NOMO-1 treated with DMSO at 0.1 percent for 48 hours (cell line): ENCODE data around the gene EPB42.
"Not testable (repeated sequence)": the region's sequence is repeated elsewhere in the genome, so short reads cannot be mapped to it uniquely, and the experiment has no call there.

Experiments
- DNase-seq: peaks from one replicate; lab custom pipeline; 2025; ENCODE audit not compliant: unreplicated experiment; lab: John Stamatoyannopoulos, UW

The EPB42 gene

DNA sequence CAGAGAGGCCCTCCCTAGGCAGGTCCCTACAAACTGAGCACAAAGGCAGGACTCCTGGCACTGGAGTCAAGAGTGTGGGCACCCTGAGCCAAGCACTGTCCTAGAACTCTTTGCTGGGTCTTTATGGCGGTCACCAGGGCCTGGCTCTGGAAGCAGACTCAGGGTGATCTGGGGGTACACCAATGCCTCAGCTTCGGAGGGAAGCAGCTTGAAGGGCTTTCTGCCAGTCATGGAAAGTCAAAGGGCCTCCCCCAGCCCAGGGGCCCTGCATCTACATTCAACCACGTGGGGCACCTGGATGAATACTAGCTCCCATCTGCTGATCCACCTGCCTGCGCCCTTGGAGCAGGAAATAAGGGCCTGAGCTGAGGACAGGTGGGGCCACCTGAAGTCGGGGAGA is 7.4 kb downstream of the EPB42 start:
- DNase-seq, result no peak

- no peak for DNase-seq
These were observed 7.9 kb downstream of the EPB42 start for GRCh38 chr15:43212951-43213350.

DNA sequence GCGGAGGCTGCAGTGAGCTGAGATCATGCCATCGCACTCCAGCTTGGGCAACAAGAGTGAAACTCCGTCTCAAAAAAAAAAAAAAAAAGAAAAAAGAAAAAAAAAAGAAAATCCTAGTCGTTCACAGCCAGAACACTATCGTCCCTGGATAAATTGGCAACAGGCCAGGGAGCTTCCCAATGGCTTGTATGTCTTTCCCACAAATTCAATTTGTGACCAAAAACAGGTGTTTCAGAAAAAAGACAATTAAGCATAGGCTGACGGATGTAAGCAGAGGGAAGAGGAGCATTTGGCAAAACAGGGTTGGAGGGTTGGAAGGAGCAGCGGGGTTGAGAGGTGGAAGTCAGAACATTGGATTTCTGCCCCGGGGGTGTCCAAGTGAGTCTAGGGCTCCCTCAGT is 8.5 kb downstream of the EPB42 start:
- DNase-seq, result no peak

DNA sequence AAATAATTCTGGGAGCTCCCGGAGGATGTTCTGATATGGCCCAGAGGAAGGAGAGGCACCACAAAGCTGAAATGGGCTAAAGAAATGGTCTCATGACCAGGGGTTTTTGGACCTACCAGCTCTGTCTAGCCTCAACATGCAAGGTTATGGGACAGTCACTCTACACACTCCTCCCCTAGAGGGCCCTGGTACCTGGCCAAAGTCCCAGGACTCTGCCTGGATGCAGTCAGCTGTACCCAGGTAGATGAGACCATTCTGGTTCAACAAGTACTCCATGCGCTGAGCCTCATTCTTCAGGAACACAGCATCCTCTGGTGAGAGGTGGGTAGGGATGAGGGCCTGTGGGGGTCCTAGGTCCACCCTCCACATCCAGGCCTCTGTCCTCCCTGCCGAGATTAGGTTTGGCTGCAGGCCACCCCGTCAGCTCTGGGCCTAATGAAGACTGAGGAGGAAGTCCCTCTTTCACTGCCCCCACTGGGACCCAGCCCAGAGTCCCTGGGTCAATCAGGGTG is 9.5 kb downstream of the EPB42 start:
- no peak for DNase-seq

- DNase-seq, result no peak
These were observed 10.0 kb downstream of the EPB42 start for GRCh38 chr15:43210807-43211206.

DNA sequence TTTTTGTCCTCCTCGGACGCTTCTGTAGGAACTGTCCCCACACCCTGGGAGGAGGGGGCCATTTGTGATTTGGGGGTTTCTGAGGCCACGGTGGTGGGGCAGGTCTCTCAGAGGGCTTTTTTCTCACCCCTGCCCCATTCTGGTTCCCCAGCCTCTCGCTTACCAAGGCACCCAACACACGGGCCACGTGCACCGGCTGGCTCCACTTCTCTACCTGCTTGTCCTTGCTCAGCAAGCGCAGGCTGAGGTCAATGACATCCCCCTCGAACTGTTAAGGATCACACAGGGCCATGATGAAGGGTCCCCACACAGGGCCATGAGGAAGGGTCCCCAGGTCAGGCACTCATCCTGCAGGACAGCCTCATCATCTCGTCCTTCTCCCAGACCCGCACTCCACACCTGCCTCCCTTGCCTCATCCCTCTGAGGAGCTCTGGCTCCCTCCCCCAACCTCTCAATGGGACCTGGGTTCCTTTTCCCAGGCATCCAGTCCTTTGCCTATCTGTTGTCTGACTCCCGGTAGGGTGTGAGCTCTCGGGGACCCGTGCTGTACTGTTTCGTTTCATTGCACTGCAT is 10.6 kb downstream of the EPB42 start:
- DNase-seq, result no peak

- no peak for DNase-seq
These were observed 11.6 kb downstream of the EPB42 start for GRCh38 chr15:43209059-43209824.

DNA sequence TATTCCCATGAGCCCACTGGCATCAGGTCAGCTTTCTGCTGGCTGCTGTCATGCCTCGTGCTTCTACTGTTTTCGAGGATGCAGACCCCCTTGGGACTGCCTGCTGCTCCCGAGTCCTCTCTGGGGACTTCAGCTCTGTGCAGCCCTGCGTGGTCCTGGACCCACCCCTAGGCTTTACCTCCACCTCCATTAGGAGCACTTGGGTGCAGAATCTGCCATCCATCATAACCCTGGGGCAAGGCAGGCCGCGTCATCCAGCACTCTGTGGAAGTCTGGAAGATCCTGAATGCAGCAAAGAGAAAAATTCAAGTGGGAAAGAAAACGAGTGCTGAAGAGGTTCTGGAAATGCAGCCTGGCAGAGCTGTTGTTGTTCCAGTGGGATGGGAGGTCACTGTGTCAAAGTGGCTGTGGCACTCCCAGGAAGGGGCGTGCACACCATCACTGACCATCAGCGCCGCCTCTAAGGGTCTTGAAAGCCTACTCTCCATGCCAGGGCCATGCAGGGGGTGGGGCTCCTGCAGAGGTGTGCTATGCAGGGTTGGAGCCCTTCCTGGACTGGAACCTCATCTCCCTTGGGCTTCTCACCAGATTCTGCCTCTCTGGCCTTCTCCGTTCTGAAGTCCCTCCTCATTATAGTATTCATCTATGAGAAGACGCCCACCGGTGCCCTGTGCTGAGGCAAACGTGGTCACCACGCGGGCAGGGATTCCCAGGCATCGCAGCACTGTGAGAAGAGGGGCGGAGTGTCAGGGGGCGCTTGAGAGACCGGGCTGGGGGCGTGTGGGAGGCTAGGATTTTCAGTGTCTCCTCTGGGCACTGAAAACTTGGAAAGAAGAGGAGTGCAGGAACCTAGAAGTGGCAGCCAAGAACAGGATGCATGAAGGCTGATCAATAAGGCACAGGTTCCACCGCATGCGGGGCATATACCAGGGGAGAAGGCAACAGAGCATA is 12.5 kb downstream of the EPB42 start:
- no peak for DNase-seq

DNA sequence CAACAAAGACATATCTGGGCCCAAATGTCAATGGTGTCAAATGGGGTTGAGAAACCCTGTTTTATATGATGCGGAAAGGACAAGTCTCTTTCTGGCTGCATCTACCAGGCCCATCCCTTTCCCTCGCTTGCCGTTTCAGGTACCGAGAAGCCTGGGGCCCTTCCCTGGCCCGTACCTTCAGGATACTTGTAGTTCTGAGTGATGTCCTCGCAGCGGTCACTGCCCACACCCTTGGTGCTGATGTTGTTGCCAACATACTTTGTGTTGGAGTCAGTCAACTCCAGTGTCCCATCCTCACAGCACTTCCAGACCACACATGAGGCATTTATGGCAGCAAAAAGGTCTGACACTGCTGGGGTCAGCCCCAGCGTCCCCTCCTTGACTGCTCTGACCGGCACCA is 13.8 kb downstream of the EPB42 start:
- DNase-seq, result no peak

GRCh38 chr15:43206054-43206453 is 14.8 kb downstream of the EPB42 start:
- no peak for DNase-seq

DNA sequence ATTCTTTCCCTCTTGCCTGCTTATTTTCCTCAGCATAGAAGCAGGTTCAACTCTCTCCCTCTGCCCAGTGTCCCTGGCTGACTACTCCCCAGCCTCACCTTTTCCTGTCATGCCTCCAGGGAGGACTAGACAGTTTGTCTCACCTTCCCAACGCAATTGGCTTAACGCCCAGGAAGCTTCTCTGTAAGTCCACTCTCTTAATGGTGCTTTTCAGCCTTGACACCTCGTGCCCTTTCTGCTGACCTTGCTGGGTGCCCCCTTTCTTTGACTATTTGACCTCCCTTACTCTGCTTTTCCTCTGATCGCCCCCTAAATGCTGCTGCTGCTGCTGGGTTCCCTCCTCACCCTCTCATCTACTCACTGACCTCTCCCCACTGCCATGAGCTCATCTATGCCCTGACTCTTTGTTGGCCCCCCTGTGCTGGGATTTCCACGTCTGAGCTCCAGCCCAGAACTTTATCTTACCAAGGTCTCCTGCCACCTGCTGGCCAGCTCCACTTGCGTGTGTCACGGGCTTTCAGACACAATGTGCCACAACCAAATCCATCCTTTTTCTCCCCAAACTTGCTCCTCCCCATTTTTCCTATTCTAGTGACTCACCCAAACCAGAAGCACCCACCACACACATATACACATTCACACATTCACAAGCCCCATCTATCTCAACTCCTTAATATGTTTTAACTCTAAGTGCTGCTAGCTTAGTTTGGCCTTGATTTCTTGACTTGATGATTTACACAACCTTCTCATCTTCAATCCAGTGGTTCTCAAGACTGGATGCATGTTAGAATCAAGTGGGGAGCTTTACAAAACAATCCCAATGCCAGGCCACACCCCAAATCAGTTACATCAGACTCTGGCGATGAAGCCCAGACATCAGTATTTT is 16.6 kb downstream of the EPB42 start:
- peak; percentile 16 for DNase-seq

GRCh38 chr15:43199945-43200488 is 20.8 kb downstream of the EPB42 start:
- no peak for DNase-seq

DNA sequence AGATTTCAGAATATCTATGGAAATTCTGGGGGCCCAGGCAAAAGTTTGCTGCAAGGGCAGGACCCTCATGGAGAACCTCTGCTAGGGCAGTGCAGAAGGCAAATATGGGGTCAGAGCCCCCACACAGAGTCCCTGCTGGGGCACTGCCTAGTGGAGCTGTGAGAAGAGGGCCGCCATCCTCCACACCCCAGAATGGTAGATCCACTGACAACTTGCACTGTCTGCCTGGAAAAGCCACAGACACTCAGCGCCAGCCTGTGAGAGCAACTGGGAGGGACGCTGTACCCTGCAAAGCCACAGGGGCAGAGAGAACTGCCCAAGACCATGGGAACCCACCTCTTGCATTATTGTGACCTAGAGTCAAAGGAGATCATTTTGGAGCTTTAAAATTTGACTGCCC is 21.8 kb downstream of the EPB42 start:
- DNase-seq, result no peak

DNA sequence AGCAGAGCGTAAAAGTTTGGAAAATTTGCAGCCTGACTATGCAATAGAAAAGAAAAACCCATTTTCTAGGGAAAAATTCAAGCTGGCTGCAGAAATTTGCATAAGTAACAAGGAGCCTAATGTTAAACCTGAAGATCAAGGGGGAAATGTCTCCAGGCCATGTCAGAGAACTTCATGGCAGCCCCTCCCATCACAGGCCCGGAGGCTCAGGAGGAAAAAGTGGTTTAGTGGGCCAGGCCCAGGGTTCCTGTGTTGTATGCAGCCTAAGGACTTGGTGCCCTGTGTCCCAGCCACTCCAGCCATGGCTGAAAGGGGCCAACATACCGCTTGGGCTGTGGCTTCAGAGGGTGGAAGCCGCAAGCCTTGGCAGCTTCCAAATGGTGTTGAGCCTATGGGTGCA is 22.3 kb downstream of the EPB42 start:
- DNase-seq, result not testable (repeated sequence)

DNA sequence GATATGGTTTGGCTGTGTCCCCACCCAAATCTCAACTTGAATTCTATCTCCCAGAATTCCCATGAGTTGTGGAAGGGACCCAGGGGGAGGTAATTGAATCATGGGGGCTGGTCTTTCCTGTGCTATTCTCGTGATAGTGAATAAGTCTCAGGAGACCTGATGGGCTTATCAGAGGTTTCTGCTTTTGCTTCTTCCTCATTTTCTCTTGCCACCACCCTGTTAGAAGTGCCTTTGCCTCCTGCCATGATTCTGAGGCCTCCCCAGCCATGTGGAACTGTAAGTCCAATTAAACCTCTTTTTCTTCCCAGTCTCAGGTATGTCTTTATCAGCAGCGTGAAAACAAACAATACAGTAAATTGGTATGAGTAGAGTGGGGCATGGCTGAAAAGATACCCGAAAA is 23.0 kb downstream of the EPB42 start:
- not testable (repeated sequence) for DNase-seq

DNA sequence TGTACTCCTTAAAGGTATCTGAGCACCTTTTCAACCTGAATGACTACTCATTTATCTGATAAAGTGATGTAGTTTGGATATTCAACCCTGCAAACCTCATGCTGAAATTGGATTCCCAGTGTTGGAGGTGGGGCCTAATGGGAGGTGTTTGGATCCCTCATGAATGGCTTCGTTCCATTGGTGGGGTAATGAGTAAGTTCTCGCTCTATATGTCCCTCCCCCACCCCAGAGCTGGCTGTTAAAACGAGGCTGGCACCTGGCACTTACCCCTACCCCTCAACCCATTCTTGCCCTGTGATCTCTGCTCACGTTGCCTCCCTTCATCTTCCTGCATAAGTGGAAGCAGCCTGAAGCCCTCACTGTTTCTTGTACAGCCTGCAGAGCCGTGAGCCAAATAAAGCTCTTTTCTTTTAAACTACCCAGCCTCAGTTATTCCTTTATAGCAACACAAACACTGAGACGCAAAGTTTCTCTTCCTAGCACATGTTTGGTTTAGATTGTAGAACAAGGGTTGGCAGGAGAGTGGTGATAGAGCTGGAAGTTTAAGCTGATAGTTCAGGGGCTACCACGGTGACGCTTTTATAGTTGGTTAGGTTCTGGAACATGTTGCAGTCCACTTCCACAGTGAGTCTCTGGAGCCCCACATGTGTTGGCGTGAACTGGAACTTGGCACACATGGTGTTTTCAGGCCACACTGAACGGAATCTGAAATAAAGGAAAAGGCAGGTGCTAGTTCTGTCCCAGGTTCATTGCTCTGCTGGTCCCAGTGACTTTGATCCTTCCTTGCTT is 23.9 kb downstream of the EPB42 start:
- DNase-seq, result no peak

DNA sequence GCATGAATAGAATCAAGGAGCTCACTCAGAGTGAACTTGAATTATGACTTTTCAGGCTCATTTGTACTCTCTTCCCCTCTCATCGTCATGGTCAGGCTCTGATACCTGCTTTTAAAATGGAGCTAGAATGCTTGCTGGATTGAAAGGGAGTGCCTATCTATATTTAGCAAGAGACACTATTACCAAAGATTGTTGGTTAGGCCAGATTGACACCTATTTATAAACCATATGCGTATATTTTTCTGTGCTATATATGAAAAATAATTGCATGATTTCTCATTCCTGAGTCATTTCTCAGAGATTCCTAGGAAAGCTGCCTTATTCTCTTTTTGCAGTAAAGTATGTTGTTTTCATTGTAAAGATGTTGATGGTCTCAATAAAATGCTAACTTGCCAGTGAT is 26.0 kb downstream of the EPB42 start:
- DNase-seq, result no peak

DNA sequence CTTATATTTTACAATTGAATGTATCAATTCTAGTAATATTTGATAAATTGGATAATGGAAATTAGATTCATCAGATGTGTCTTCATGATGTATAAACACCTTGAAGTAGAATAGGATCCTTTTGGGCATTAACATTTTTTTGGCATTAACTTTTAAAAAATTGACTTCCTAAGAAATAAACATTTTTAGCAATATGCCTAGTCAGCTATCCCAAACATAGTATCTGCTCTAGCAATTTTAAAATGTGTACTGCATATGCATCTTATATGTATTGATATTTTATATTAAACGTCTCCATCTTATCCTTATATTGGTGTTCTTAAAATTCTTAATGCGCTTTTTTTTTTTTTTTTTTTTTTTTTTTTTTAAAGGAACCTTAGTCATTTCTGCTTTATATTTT is 27.1 kb downstream of the EPB42 start:
- no peak for DNase-seq

DNA sequence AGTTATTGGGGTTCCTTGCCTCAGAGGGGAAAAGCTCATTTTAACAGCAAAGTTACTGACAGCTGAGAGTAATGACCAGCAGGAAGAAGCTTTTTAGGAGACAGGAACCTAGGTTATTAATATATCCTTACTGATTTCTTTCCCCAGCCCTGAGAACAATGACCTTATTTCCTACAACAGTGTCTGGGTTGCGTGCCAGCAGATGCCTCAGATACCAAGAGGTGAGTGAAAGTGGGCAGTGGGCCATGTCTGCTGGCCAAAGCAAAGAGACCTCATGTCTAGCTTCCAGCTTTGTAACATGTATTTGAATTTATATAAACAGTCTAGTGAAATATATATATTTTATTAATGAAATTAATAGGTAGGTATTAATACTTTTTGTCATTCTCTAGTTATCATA is 30.6 kb downstream of the EPB42 start:
- no peak for DNase-seq

GRCh38 chr15:43189296-43189695 is 31.5 kb downstream of the EPB42 start:
- no peak for DNase-seq
